IPS-15b (cell line): ENCODE results near the gene SNAPC1.

Experiments used
- H3K27me3 ChIP-seq: one replicate; pipeline ENCODE4 v1.6.1; 2013; ENCODE audit warnings: low read length; ENCODE audit not compliant: control insufficient read depth, insufficient read depth
- H3K36me3 ChIP-seq: one replicate; pipeline ENCODE4 v1.6.1; 2013; ENCODE audit warnings: low read length; ENCODE audit not compliant: control insufficient read depth, insufficient read depth
- H3K4me1 ChIP-seq: one replicate; pipeline ENCODE4 v1.6.1; 2013; ENCODE audit warnings: mild to moderate bottlenecking, low read length; ENCODE audit not compliant: control insufficient read depth, insufficient read depth
- H3K4me3 ChIP-seq: one replicate; pipeline ENCODE4 v1.5.1; 2013; ENCODE audit warnings: low read depth, low read length
- H3K9ac ChIP-seq: one replicate; pipeline ENCODE4 v1.6.1; 2013; ENCODE audit warnings: low read depth, mild to moderate bottlenecking, low read length
- H3K9me3 ChIP-seq: one replicate; pipeline ENCODE4 v1.6.1; 2013; ENCODE audit warnings: mild to moderate bottlenecking, low read length; ENCODE audit not compliant: control insufficient read depth, insufficient read depth

Gene SNAPC1

DNA sequence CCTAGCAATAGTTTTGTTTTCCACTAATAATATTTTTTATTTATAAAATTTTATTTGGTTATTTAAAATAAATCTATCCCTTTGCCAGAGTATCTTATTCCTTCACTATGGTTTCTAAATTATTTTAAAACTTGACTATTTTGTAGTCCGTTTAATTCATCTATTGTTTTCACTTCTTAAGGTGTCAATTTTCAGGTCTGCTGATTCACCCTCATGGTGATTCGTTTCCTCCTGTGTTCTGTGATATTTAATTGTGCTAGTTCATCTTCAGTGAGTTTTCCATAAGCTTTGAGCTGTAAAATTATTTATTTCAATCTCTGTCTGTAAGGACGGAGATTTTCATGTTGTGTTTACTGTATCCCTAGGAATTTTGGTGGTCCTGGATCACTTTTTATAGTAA lies 70.6 kb downstream of the SNAPC1 start:
- H3K4me1 ChIP-seq, result peaks cover 4% of the 10 kb centered on the region
- no peaks in the 10 kb centered on the region for H3K27me3 ChIP-seq
- H3K4me3 ChIP-seq, result no peak overlapping the region
- no peaks in the 10 kb centered on the region for H3K36me3 ChIP-seq
- no peaks in the 10 kb centered on the region for H3K9me3 ChIP-seq
- no peak overlapping the region for H3K9ac ChIP-seq

DNA sequence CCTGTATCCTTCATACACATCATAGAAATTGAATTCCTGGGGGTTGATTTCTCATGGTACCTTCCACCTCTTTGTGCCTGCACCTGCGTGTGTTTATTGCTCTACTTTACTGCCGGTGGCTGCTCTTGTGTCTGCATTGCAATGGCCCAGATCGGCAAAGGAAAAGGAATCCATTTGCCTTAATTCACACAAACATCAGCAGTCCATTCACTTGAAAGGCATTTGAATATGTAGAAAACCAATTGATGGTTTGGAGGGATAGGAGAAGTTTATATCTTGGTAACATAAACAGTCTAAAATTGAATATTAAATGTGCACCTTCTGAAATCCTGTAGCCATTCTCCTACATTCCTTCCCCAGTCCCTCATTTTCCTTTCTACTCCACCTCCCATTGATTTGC lies 74.0 kb downstream of the SNAPC1 start:
- Histone ChIP-seq H3K4me1 (peaks cover 4% of the 10 kb centered on the region), H3K36me3 (no peaks in the 10 kb centered on the region), H3K4me3 (no peak overlapping the region), H3K9ac (no peak overlapping the region), H3K9me3 (no peaks in the 10 kb centered on the region), H3K27me3 (no peaks in the 10 kb centered on the region)

DNA sequence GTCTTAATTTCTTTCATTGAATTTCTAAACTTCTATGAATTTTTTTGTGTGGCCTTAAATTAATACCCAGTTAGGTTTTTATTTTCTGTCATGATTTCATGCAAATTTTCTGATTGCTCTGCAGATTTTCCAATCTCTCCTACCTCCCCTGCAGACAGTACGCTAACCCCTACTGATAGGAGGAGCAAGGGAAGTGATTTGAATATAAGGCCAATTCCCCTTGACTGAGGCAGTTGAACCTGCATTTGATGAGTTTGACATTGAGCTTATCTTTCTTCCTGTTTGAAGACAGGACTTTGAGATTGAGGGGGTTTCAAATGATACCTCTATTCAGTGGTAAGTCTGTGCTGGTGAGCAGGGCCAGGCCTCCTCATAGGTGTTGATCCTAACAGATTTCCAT lies 74.6 kb downstream of the SNAPC1 start:
- H3K4me1 ChIP-seq, result peaks cover 4% of the 10 kb centered on the region
- no peaks in the 10 kb centered on the region for H3K9me3 ChIP-seq
- no peaks in the 10 kb centered on the region for H3K36me3 ChIP-seq
- no peaks in the 10 kb centered on the region for H3K27me3 ChIP-seq
- H3K4me3 ChIP-seq, result no peak overlapping the region
- H3K9ac ChIP-seq, result no peak overlapping the region

DNA sequence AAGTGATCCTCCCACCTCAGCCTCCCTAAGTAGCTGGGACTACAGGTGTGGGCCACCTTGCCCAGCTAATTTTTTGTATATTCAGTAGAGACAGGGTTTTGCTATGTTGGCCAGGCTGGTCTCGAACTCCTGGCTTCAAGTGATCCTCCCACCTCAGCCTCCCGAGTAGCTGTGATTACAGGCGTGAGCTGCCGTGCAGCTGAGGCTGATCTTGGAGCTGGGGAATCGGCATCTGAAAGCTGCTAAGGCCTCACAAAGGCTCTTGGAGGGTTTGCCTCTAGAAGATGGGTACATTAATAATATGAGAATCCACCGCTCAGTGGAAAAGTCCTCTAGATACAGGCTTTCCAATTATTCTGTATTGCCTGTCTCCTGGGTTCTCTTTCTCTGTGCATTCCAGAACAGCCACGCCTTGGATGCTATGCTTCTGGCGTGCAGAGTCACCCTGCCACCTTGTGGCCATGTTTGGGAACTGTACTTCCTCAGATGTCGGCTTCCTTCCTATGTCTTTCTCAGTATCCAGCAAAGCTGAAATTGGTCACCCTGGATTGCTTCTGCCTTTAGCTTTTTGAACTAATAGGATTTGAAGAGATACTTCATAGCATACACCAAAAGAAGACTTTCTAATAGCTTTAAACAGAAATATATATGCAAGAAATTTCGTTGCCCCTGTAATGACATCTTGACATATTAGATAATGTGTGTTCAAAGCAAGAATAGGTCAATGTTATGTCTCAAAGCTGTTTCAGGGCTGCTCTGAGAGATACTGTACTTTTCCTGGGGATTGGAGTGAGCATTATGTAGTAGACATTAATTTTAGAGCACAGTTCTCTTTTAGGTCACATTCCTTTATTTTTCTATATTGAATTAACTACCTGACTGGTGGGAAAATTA lies 75.4 kb downstream of the SNAPC1 start:
- H3K36me3 ChIP-seq, result no peaks in the 10 kb centered on the region
- no peaks in the 10 kb centered on the region for H3K27me3 ChIP-seq
- peaks cover 4% of the 10 kb centered on the region for H3K4me1 ChIP-seq
- no peak overlapping the region for H3K9ac ChIP-seq
- H3K9me3 ChIP-seq, result no peaks in the 10 kb centered on the region
- H3K4me3 ChIP-seq, result no peak overlapping the region

DNA sequence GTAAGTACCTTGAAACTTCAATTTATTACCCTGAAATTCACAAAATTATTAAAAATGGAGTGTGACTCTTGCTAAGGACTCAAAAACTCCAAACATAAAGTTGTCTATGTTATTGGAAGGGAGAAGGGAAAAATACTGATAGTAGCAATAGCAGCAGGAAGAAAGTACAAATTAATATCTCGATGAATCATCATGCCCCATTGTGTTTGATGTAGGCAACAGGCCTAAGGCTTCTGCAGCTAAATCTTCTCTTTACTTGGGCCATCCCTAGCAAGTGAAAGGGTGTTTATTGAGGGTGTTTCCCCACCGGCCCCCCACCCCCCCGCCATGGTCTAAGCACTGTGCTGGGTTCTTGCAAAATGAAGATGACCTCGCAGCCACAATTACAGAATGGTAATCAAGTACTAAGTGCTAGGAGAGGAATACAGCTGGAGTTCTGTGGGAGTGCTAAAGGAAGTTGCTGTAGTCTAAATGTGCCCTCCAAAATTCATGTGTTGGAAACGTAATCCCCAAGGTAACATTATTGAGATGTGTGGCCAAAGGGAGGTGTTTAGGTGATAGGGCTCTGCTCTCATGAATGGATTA lies 76.5 kb downstream of the SNAPC1 start:
- peaks cover 4% of the 10 kb centered on the region for H3K4me1 ChIP-seq
- H3K27me3 ChIP-seq, result no peaks in the 10 kb centered on the region
- H3K36me3 ChIP-seq, result no peaks in the 10 kb centered on the region
- no peak overlapping the region for H3K9ac ChIP-seq
- H3K9me3 ChIP-seq, result no peaks in the 10 kb centered on the region
- no peak overlapping the region for H3K4me3 ChIP-seq

DNA sequence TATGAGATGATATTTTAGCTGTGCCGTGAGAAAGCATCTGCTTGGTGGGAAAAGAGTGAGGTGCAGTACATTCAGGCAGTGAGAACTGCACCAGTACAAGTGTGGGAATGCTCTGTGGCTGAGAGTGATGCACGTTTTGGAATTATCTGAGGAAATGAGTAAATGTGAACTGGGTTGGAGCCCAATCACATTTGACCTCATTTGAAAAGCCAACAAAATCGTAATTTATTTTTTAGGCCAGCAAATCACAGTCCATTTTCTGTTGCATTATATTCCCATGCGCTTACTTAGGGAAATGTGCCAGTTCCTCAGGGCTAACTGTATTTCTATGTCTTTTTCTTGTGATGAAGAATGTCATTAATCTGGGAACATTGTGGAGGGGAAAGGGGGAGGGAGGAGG lies 77.3 kb downstream of the SNAPC1 start:
- H3K27me3 ChIP-seq, result no peaks in the 10 kb centered on the region
- no peaks in the 10 kb centered on the region for H3K36me3 ChIP-seq
- peaks cover 4% of the 10 kb centered on the region for H3K4me1 ChIP-seq
- no peak overlapping the region for H3K9ac ChIP-seq
- no peaks in the 10 kb centered on the region for H3K9me3 ChIP-seq
- H3K4me3 ChIP-seq, result no peak overlapping the region

DNA sequence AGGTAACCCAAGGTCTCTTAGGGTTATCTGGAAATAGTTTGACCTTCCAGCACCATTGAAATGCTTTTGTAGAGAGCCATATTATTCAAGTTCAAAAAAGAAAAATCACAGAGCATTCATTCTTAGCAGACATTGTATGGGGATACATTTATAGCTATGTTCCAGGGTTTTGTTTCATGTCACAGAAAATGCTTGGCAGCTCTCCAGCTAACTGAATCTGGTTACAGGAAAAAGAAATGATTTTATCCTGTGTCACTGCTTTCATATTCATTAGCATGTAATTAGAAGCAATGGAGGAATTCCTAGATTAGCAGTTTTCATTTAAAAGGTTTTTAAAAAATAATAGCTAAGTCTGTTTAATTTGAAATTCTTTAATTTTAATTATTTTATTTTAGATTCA lies 78.9 kb downstream of the SNAPC1 start:
- Histone ChIP-seq H3K4me1 (peaks cover 4% of the 10 kb centered on the region), H3K9me3 (no peaks in the 10 kb centered on the region), H3K27me3 (no peaks in the 10 kb centered on the region), H3K36me3 (no peaks in the 10 kb centered on the region), H3K4me3 (no peak overlapping the region), H3K9ac (no peak overlapping the region)
